ENCODE data around the gene MCCC2. TPM values are rescaled to one million over a fixed set of nuclear protein-coding genes. Genes with fewer than 3 reads are reported as not detected.

The MCCC2 gene
- total RNA-seq: 23.4 and 33.5 TPM in 2 replicates

GRCh38 chr5:71586941-71587765, at the start of gene MCCC2:
Gene MCCC2 (plus strand): TSS chr5:71587340. CDS start chr5:71587426, 86 bp downstream.

Other genes with a start within 250 kb of the MCCC2 start
- 19.8 and 20.7 TPM in 2 replicates for gene BDP1, start 131.7 kb upstream of the MCCC2 start, total RNA-seq
- not detected in 2 replicates for gene CARTPT, start 131.9 kb downstream of the MCCC2 start, total RNA-seq